PC-9 (cell line): Measurements from ENCODE around the gene PTGES2. TPM values are rescaled to one million over a fixed set of nuclear protein-coding genes. Genes with fewer than 3 reads are reported as not detected.
"Not testable (repeated sequence)": the region's sequence is repeated elsewhere in the genome, so short reads cannot be mapped to it uniquely, and the experiment has no call there.

Source experiments
- BruUV-seq: library from RNA; stranded (reverse); fragments of 400-500 nt; replicated peaks from 2 replicates; lab custom pipeline; 2021; lab: Mats Ljungman, UMichigan
- CTCF ChIA-PET: fragments of 300-600 bp; sonication (Branson Sonifier 250); formaldehyde crosslinking; loops from one replicate; lab custom pipeline; 2022; ENCODE audit warnings: antibody characterized with exemption; lab: Charles Lee
- POLR2A ChIA-PET: fragments of 300-600 bp; sonication (Branson Sonifier 250); formaldehyde crosslinking; loops from one replicate; lab custom pipeline; 2022; ENCODE audit warnings: antibody characterized with exemption; ENCODE audit not compliant: unreplicated experiment; lab: Charles Lee
- DNase-seq, 2 experiments: peaks; one replicate each; pipeline versions ENCODE4 v3.0.0 to v3.0.0-alpha.2; 2015 to 2022; ENCODE audit warnings: mixed read lengths in 1 of 2
- H2AFZ ChIP-seq: fragments of 200-600 bp; sonication (generic); 2 replicates; pipeline ENCODE4 v1.8.1; 2017; ENCODE audit warnings: antibody characterized with exemption
- H3F3A ChIP-seq: fragments of 200-600 bp; sonication (generic); 2 replicates; pipeline ENCODE4 v1.8.1; 2017; ENCODE audit warnings: antibody characterized with exemption, mild to moderate bottlenecking, low read depth; ENCODE audit not compliant: insufficient read depth
- H3K27ac ChIP-seq: fragments of 200-600 bp; sonication (generic); 2 replicates; pipeline ENCODE4 v1.6.1; 2016; ENCODE audit warnings: mixed run types
- H3K27me3 ChIP-seq: fragments of 200-600 bp; sonication (generic); 2 replicates; pipeline ENCODE4 v1.6.1; 2016; ENCODE audit warnings: low read depth, mixed run types; ENCODE audit not compliant: insufficient read depth
- H3K36me3 ChIP-seq: fragments of 200-600 bp; sonication (generic); 2 replicates; pipeline ENCODE4 v1.6.1; 2016; ENCODE audit warnings: low read depth, mixed run types
- H3K4me1 ChIP-seq: fragments of 200-600 bp; sonication (generic); replicated peaks from 2 replicates; pipeline ENCODE4 v1.6.1; 2016; ENCODE audit warnings: mixed run types; ENCODE audit not compliant: insufficient read depth
- H3K4me2 ChIP-seq: fragments of 200-600 bp; sonication (generic); 2 replicates; pipeline ENCODE4 v1.6.1; 2017; ENCODE audit warnings: mixed run types
- H3K4me3 ChIP-seq: fragments of 200-600 bp; sonication (generic); 2 replicates; pipeline ENCODE4 v1.6.1; 2016; ENCODE audit warnings: mixed run types
- H3K79me2 ChIP-seq: fragments of 200-600 bp; sonication (generic); 2 replicates; pipeline ENCODE4 v1.6.1; 2017; ENCODE audit warnings: low read depth, mixed run types
- H3K9me2 ChIP-seq: fragments of 200-600 bp; sonication (generic); 2 replicates; pipeline ENCODE4 v1.8.1; 2017; ENCODE audit warnings: mild to moderate bottlenecking; ENCODE audit not compliant: insufficient read depth
- H3K9me3 ChIP-seq: fragments of 200-600 bp; sonication (generic); 2 replicates; pipeline ENCODE4 v1.8.1; 2016; ENCODE audit warnings: low read depth; ENCODE audit not compliant: insufficient read depth
- H4K20me1 ChIP-seq: fragments of 200-600 bp; sonication (generic); 2 replicates; pipeline ENCODE4 v1.8.1; 2017; ENCODE audit not compliant: insufficient read depth
- CTCF ChIP-seq: fragments of 200-600 bp; sonication (generic); conservative IDR thresholded peaks from 2 replicates; pipeline ENCODE4 v1.6.1; 2017; ENCODE audit warnings: mixed run types, antibody characterized with exemption, mild to moderate bottlenecking, moderate library complexity
- EZH2 ChIP-seq: fragments of 200-600 bp; sonication (generic); IDR thresholded peaks from 2 replicates; pipeline ENCODE4 v1.8.0; 2017; ENCODE audit warnings: antibody characterized with exemption, low read depth
- intact Hi-C: fragments of 100-400 bp; cut with micrococcal nuclease; formaldehyde crosslinking; loops from one replicate; pipeline ENCODE4 v1.10.0; 2022; ENCODE audit not compliant: unreplicated experiment
- total RNA-seq: library from RNA; stranded (reverse); gene quantifications from 2 replicates; pipeline ENCODE4 v1.2.3, GENCODE V29; 2021

Gene PTGES2
- total RNA-seq, 1 experiment from 2014 or later = 95.2 TPM

GRCh38 chr9:128129976-128130590 is 2.6 kb upstream of the PTGES2 start:
- H3K4me3 ChIP-seq, H3K9me2 ChIP-seq, H3K9me3 ChIP-seq, H3K36me3 ChIP-seq, H3K27me3 ChIP-seq, H3K27ac ChIP-seq, H2AFZ ChIP-seq, H4K20me1 ChIP-seq, BruUV-seq: not testable (repeated sequence)
- H3K4me2 ChIP-seq = peak overlapping the region; percentile 91; the same call in 1 of the 2 replicates
- peak; percentile 67 for TF ChIP-seq CTCF
- intact Hi-C loops = loop anchor here (5.0 kb wide), 3 partner anchors 147 to 422 kb away; partner anchors contain the start of genes GOLGA2, SLC27A4, SPTAN1 and SWI5
- POLR2A ChIA-PET = interaction anchor here (0.7 kb wide), 1 partner anchor 67 kb away, joined by 3 read pairs; no protein-coding TSS in a partner anchor
- peaks cover 34% of the 10 kb centered on the region for H3K79me2 ChIP-seq
- H3K4me1 ChIP-seq = peaks cover 22% of the 10 kb centered on the region
- peak in 1 of 2 experiments; percentile 72 for DNase-seq
- peaks cover 13% of the 10 kb centered on the region; the same call in 1 of the 2 replicates for H3F3A ChIP-seq
- CTCF ChIA-PET = interaction anchor here (0.6 to 1.0 kb wide), 2 partner anchors 10 to 70 kb away, joined by 3 to 11 read pairs; no protein-coding TSS in a partner anchor

- no peak for DNase-seq
- Histone ChIP-seq H3K79me2 (peaks cover 42% of the 10 kb centered on the region), H3K9me2 (no peaks in the 10 kb centered on the region), H4K20me1 (peaks cover 16% of the 10 kb centered on the region), H3K4me2 (peak overlapping the region; percentile 91), H3K36me3 (no peaks in the 10 kb centered on the region), H3K4me1 (peaks cover 22% of the 10 kb centered on the region), H3K27me3 (no peaks in the 10 kb centered on the region), H3K9me3 (no peaks in the 10 kb centered on the region), H3F3A (peaks cover 13% of the 10 kb centered on the region; the same call in 1 of the 2 replicates), H3K4me3 (peak overlapping the region; percentile 86), H3K27ac (no peak overlapping the region), H2AFZ (peak overlapping the region; percentile 94)
- ChIA-PET CTCF (interaction anchor here (0.6 to 1.4 kb wide), 6 partner anchors 9 to 343 kb away, joined by 3 to 5 read pairs (median 3); partner anchors contain the start of gene CDK9), POLR2A (interaction anchor here (0.5 to 1.5 kb wide), 7 partner anchors 8 to 200 kb away, joined by 3 to 14 read pairs (median 4); partner anchors contain the start of gene BBLN)
- intact Hi-C loops = loop anchor here (1.0 to 5.0 kb wide), 6 partner anchors 20 to 423 kb away; partner anchors contain the start of genes BBLN, GOLGA2, LCN2 and SLC27A4
- TF ChIP-seq EZH2 (no peak), CTCF (no peak)
- TSS peak; percentile 87 for BruUV-seq
These were observed 1.5 kb upstream of the PTGES2 start for GRCh38 chr9:128128836-128129590.
